Transverse colon (tissue), 4 donors: ENCODE data around the gene ADCY2. TPM values are rescaled to one million over a fixed set of nuclear protein-coding genes. Genes with fewer than 3 reads are reported as not detected.
"Not testable (repeated sequence)": the region's sequence is repeated elsewhere in the genome, so short reads cannot be mapped to it uniquely, and the experiment has no call there.

Source experiments
- DNase-seq: peaks from one replicate; pipeline ENCODE4 v3.0.0-alpha.2; 2019
- H3K27ac ChIP-seq, 4 donors: fragments of 200-600 bp; sonication (generic); 2 replicates each; pipeline ENCODE4 v1.5.1; 2016 to 2018; ENCODE audit warnings: inconsistent platforms in 4 of 4
- H3K27me3 ChIP-seq: fragments of 200-600 bp; sonication (generic); 2 replicates; pipeline ENCODE4 v1.5.1; 2017; ENCODE audit warnings: inconsistent platforms
- H3K36me3 ChIP-seq, 4 donors: fragments of 200-600 bp; sonication (generic); 2 replicates each; pipeline ENCODE4 v1.5.1; 2017 to 2019; ENCODE audit warnings: inconsistent platforms in 4 of 4
- H3K4me1 ChIP-seq, 4 donors: fragments of 200-600 bp; sonication (generic); 2 replicates each; pipeline ENCODE4 v1.5.1; 2017 to 2020; ENCODE audit warnings: inconsistent platforms in 4 of 4
- H3K4me3 ChIP-seq, 4 donors: fragments of 200-600 bp; sonication (generic); 1 replicate in 1 of 4; 2 replicates in 3 of 4; pipeline versions ENCODE4 v1.5.1 to v1.6.1; 2017 to 2019; ENCODE audit warnings: inconsistent platforms in 4 of 4
- H3K9me3 ChIP-seq, 2 donors: fragments of 200-600 bp; sonication (generic); 2 replicates each; pipeline ENCODE4 v1.5.1; 2017 to 2019; ENCODE audit warnings: inconsistent platforms in 2 of 2
- EP300 ChIP-seq: sonication (generic); formaldehyde crosslinking; IDR thresholded peaks from one replicate; pipeline ENCODE4 v1.6.1; 2017; ENCODE audit warnings: antibody characterized with exemption, low read depth
- POLR2A ChIP-seq: fragments of 450-650 bp; IDR thresholded peaks from one replicate; pipeline ENCODE4 v1.6.1; 2016; ENCODE audit warnings: antibody characterized with exemption, mild to moderate bottlenecking, moderate library complexity
- POLR2AphosphoS5 ChIP-seq, 3 donors: sonication (generic); formaldehyde crosslinking; IDR thresholded peaks; one replicate each; pipeline ENCODE4 v1.6.1; 2016; ENCODE audit warnings: antibody characterized with exemption in 3 of 3
- WGBS, 2 donors: methylation state at CpG; one replicate each; pipeline ENCODE4 v1.1.5; 2018; ENCODE audit warnings: low coverage in 1 of 2; 5-methylcytosine and 5-hydroxymethylcytosine counted together
- in situ Hi-C, 4 donors: fragments of 200-750 bp; cut with MboI; loops; one replicate each; pipeline versions ENCODE4 v1.15.0 to v1.15.1; 2017; ENCODE audit warnings: low sequenced_read_pairs in 3 of 4, low pct_ligation_motif_present in 1 of 4, low pct_unique_long_range_greater_than_20kb in 1 of 4
- intact Hi-C: fragments of 100-400 bp; cut with DNase I; formaldehyde crosslinking; loops from one replicate; pipeline ENCODE4 v1.15.1; 2023; ENCODE audit warnings: low total_unique reads
- total RNA-seq, 4 donors: library from RNA; depleted of rRNA; stranded (reverse); fragments of >200 nt; gene quantifications; one replicate each; pipeline ENCODE4 v1.1.0, GENCODE V29; 2016
- TF ChIP-seq, protein P1 (sequence below), 5 experiments: fragments of 200-600 bp in 3 of 5; fragments of 450-650 bp in 2 of 5; sonication (generic) in 3 of 5; IDR thresholded peaks; 1 replicate in 2 of 5; 2 replicates in 3 of 5; pipeline ENCODE4 v1.5.1; 2016 to 2017; ENCODE audit warnings: antibody characterized with exemption in 5 of 5, inconsistent platforms in 3 of 5, mild to moderate bottlenecking in 2 of 5, moderate library complexity in 1 of 5

ADCY2 gene
- total RNA-seq, 4 donors from 2014 or later, result 1.4 to 4.5 (median 3.1) TPM

DNA sequence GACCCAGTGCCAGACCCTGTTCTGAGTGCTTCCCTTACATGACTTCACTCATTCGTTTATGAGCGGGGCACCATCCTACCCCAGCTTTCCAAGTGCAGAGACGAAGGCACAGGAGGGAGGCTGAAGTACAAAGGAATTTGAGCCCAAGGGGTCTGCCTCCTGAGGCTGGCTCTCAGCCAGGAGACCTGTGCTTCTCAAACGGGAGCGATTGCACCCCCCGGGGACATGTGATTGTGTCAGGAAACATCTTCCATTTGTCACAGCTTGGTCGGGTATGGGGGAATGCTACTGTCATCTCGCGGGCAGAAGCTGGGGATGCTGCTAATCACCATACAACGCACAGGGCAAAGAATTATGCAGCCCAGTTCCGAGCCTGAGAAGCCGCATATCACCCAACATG lies 23.9 kb downstream of the ADCY2 start:
- TF ChIP-seq POLR2AphosphoS5 (IDR thresholded peaks at IDR 0.05), result no peak
- TF ChIP-seq, protein P1, sequence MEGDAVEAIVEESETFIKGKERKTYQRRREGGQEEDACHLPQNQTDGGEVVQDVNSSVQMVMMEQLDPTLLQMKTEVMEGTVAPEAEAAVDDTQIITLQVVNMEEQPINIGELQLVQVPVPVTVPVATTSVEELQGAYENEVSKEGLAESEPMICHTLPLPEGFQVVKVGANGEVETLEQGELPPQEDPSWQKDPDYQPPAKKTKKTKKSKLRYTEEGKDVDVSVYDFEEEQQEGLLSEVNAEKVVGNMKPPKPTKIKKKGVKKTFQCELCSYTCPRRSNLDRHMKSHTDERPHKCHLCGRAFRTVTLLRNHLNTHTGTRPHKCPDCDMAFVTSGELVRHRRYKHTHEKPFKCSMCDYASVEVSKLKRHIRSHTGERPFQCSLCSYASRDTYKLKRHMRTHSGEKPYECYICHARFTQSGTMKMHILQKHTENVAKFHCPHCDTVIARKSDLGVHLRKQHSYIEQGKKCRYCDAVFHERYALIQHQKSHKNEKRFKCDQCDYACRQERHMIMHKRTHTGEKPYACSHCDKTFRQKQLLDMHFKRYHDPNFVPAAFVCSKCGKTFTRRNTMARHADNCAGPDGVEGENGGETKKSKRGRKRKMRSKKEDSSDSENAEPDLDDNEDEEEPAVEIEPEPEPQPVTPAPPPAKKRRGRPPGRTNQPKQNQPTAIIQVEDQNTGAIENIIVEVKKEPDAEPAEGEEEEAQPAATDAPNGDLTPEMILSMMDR (IDR thresholded peaks at IDR 0.05), result no peak
- TF ChIP-seq EP300, result no peak
- 49% methylated on average over 12 of the region's 12 CpGs; no CpG with 5 or more reads in 1 of the 2 donors for WGBS, 2 donors
- Histone ChIP-seq H3K4me1 (peaks cover 0 to 6% (median 0%) of the 10 kb centered on the region in 4 donors), H3K27me3 (no peaks in the 10 kb centered on the region), H3K36me3 (no peaks in the 10 kb centered on the region), H3K4me3 (no peak overlapping the region), H3K9me3 (no peaks in the 10 kb centered on the region), H3K27ac (no peak overlapping the region)
- DNase-seq, result no peak
- intact Hi-C loops (no loop called here), in situ Hi-C loops (no loop called here)

DNA sequence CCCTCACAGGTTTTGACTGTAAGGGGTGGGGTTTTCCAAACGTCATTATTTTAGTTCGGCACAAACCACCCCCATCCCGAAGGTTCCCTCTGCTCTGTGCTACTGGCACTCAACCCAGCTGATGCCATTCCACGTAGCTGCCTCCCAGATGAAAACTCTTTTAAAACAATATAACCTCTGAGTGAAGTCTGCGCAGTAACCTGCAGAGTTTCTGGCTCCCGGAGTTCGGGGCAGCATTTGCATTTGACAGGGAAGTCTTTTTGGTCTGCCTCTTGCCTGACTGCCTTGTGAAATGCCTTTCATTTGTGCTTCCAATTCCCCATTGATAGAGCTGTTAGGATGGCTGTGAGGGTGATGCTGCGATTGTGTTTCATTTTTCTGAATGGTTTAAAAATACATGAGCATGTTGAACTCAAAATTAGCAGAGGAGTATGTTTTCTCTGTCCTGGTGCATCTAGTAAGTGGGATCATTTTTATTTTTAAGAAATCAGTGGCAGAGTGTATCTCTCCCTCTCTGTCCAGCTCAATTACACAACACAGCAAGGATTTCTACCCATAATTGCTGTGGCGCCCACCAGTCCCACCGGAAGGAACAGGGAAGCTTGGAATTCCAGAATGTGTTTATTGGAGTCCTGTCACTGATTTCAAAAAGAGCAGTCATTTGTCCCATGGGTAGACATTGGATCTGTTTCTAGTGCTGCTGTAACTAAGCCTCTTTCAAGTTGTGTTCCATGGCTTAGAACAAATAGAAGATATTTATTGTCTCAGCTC lies 24.8 kb downstream of the ADCY2 start:
- no peak overlapping the region for H3K4me3 ChIP-seq
- peaks cover 0 to 8% (median 0%) of the 10 kb centered on the region in 4 donors for H3K4me1 ChIP-seq
- in situ Hi-C loops (no loop called here), intact Hi-C loops (no loop called here)
- H3K36me3 ChIP-seq, result no peaks in the 10 kb centered on the region
- TF ChIP-seq, protein P1 (IDR thresholded peaks at IDR 0.05), result no peak
- TF ChIP-seq POLR2AphosphoS5 (IDR thresholded peaks at IDR 0.05) (no peak), POLR2A (no peak), EP300 (no peak)
- H3K27ac ChIP-seq, result no peak overlapping the region
- no peak for DNase-seq
- H3K9me3 ChIP-seq, result no peaks in the 10 kb centered on the region
- H3K27me3 ChIP-seq, result no peaks in the 10 kb centered on the region
- WGBS, 2 donors, result 13 to 35% methylated on average over 3 to 10 of the region's 10 CpGs

DNA sequence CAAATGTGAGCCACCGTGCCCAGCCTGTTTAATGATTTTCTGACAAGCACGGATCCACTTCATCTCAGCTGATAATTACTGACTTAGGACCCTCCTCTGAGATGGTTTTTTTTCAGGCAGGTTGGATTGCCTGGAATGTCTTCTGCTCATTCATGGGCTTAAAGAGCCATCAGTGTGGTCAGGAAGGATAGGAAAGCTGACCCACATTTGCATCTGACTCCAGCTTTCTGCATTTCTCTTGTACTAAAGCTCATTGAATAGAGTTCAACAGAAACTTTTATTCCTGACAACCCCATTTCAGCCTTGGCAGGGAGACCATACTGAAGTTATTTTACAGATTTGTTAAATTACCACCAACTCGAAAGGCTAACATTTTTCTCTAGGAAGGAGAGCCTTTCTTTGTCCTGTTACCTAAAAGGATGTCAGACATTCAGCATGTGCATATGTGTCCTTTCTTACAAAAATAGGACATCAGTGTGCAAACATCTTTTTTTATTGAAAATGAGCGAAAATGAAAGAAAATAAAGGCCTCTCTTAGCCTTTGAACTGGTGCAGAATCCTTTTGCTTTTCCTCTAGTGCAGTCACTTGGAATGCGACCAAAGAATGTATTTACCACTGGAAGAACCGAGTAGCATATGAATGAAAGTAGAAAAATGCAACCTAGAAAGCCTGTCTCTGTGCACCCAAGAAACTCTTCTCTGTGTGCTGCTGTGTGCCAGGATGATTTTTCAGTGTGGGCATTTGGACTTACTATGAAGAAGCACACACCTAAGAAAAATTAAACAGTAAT lies 26.6 kb downstream of the ADCY2 start:
- intact Hi-C loops, result no loop called here
- Histone ChIP-seq H3K27me3 (no peaks in the 10 kb centered on the region), H3K27ac (no peak overlapping the region), H3K4me3 (no peak overlapping the region), H3K4me1 (peaks cover 0 to 10% (median 0%) of the 10 kb centered on the region in 4 donors), H3K9me3 (no peaks in the 10 kb centered on the region), H3K36me3 (no peaks in the 10 kb centered on the region)
- no peak for DNase-seq
- TF ChIP-seq, protein P1 (IDR thresholded peaks at IDR 0.05), result no peak
- TF ChIP-seq EP300 (no peak), POLR2A (no peak), POLR2AphosphoS5 (IDR thresholded peaks at IDR 0.05) (no peak)
- in situ Hi-C loops, result no loop called here
- 41 to 50% methylated on average over 4 to 6 of the region's 6 CpGs for WGBS, 2 donors

DNA sequence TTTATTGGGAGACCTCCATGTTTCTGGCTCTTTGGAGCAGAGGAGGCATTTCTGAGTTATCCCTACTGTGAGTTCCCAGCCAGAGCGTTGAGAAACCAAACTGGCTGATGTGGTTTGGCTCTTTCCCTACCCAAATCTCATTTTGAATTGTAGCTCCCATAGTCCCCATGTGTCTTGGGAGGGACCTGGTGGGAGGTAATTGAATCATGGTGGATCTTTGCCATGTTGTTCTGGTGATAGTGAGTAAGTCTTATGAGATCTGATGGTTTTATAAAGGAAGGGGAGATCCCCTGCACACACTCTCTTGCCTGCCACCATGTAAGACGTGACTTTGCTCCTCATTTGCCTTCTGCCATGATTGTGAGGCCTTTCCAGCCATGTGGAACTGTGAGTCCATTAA lies 27.3 kb downstream of the ADCY2 start:
- H3K27me3 ChIP-seq, in situ Hi-C loops, H3K4me1 ChIP-seq, H3K4me3 ChIP-seq, intact Hi-C loops, H3K27ac ChIP-seq, H3K9me3 ChIP-seq, DNase-seq, H3K36me3 ChIP-seq: not testable (repeated sequence)
- WGBS, 2 donors, result 47% methylated on average over 2 of the region's 2 CpGs; no CpG with 5 or more reads in 1 of the 2 donors
